HL-60/S4 (cell line): ENCODE data around the gene CREB5.

Source experiments
- in situ Hi-C: fragments of 300-500 bp; cut with MboI; formaldehyde crosslinking; loops from 2 replicates; pipeline ENCODE4 v1.14.3; 2022; ENCODE audit warnings: low sequenced_read_pairs

CREB5 gene

DNA sequence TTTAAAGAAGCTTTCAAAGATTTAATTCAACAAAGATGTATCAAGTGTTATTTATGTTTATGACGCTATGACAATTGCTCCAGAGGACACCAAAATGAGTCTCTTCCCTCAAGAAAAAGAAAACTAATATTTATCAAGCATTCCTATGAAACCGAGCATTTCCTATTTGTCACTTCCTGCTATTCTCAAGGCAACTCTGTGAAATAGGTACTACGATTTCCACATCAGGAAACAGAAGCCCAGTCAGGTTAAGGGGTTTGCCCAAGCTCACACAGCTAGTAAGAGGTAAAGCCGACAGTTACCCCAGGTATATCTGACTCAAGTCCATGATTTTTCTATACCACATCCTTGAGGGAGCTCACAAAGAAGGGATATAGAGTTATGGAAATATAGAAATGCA is 459.9 kb downstream of the CREB5 start:
- in situ Hi-C loops: no loop called here

DNA sequence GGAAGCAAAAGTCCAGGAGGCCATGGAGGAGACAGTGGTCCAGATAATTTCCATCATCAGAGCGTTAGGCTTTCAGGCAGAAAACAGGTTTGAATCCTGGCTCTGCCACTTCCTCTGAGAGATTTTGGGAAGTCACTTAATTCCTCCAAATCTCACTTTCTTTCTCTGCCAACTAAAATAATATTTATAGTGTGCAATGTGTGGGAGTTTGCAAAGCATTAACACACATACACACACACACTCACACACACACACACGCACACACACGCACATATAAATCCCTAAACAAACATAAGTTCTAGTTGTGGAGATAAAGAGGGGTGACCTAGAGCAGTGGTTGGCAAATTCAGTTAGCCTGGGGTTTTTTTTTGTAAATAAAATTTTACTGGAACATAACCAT is 461.0 kb downstream of the CREB5 start:
- in situ Hi-C loops: no loop called here

DNA sequence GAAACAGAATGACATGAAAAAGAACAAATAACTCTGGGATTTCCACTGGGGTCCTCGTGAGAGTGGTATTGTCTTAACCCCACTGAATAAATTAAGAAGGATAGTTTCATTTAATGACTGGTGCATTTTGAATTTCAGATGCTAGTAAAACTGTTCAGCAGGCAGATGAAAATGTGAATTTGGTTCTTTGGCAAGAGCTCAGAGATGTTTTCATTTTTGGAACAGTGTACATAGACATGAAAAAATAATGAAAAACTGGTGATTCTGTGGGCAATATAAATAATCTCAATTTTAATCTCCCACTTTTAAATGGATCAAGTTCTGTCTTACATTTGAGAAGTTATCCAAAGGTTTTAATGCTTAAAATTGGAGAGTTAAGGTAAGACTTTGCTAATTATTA is 461.7 kb downstream of the CREB5 start:
- in situ Hi-C loops: no loop called here
